Stimulated activated CD8-positive, alpha-beta memory T cell treated with anti-CD3 and anti-CD28 coated beads, Interleukin-7, amount 100 ng/mL, for 48 hours (primary cell): ENCODE data around the gene SMIM33.
"Not testable (repeated sequence)": the region's sequence is repeated elsewhere in the genome, so short reads cannot be mapped to it uniquely, and the experiment has no call there.

Experiments used
- DNase-seq, 2 donors: peaks; one replicate each; pipeline ENCODE4 v3.0.0-alpha.2; 2020; ENCODE audit warnings: low read depth in 1 of 2; ENCODE audit errors: extremely low read depth in 1 of 2

The SMIM33 gene

GRCh38 chr5:139456776-139457175 lies 14.0 kb upstream of the SMIM33 start:
- DNase-seq: no peak

GRCh38 chr5:139457241-139457640 lies 13.6 kb upstream of the SMIM33 start:
- no peak for DNase-seq

- no peak for DNase-seq
These were observed 13.0 kb upstream of the SMIM33 start for GRCh38 chr5:139457653-139458306.

- peak; percentile 56 to 79 for DNase-seq
These were observed 12.0 kb upstream of the SMIM33 start for GRCh38 chr5:139458580-139459407.

- DNase-seq: no peak
These were observed 11.3 kb upstream of the SMIM33 start for GRCh38 chr5:139459451-139459934.

GRCh38 chr5:139460455-139460854 lies 10.3 kb upstream of the SMIM33 start:
- DNase-seq: no peak

- no peak for DNase-seq
These were observed 9.6 kb upstream of the SMIM33 start for GRCh38 chr5:139461176-139461575.

- DNase-seq: no peak
These were observed 9.1 kb upstream of the SMIM33 start for GRCh38 chr5:139461698-139462097.

GRCh38 chr5:139462586-139463276 lies 8.1 kb upstream of the SMIM33 start, which contains the start of gene ECSCR:
ECSCR (minus strand) TSS chr5:139462743; CDS start chr5:139462670, 73 bp downstream.
- no peak for DNase-seq

GRCh38 chr5:139468421-139468931 lies 2.3 kb upstream of the SMIM33 start:
- no peak for DNase-seq

GRCh38 chr5:139472386-139473030 lies 1.7 kb downstream of the SMIM33 start:
- no peak for DNase-seq

GRCh38 chr5:139473105-139473504 lies 2.3 kb downstream of the SMIM33 start:
- DNase-seq: no peak

- no peak for DNase-seq
These were observed 2.8 kb downstream of the SMIM33 start for GRCh38 chr5:139473565-139473964.

GRCh38 chr5:139474890-139475791 lies 4.3 kb downstream of the SMIM33 start:
- no peak for DNase-seq

GRCh38 chr5:139475865-139476617 lies 5.2 kb downstream of the SMIM33 start:
- no peak for DNase-seq

- not testable (repeated sequence) for DNase-seq
These were observed 8.0 kb downstream of the SMIM33 start for GRCh38 chr5:139478657-139479423.

GRCh38 chr5:139479729-139480128 lies 8.9 kb downstream of the SMIM33 start:
- DNase-seq: not testable (repeated sequence)

- DNase-seq: no peak
These were observed 10.3 kb downstream of the SMIM33 start for GRCh38 chr5:139481122-139481533.
